HG03135 (cell line): ENCODE results near the gene CCDC78.
"Not testable (repeated sequence)": the region's sequence is repeated elsewhere in the genome, so short reads cannot be mapped to it uniquely, and the experiment has no call there.

Experiments
- ATAC-seq: cut with Tn5 transposase; IDR thresholded peaks from one replicate; pipeline ENCODE4 v1.9.1; 2021; ENCODE audit warnings: mild to moderate bottlenecking, moderate library complexity; ENCODE audit not compliant: unreplicated experiment

CCDC78 gene

GRCh38 chr16:694863-695354 lies 31.3 kb downstream of the CCDC78 start:
- ATAC-seq, result no peak

DNA sequence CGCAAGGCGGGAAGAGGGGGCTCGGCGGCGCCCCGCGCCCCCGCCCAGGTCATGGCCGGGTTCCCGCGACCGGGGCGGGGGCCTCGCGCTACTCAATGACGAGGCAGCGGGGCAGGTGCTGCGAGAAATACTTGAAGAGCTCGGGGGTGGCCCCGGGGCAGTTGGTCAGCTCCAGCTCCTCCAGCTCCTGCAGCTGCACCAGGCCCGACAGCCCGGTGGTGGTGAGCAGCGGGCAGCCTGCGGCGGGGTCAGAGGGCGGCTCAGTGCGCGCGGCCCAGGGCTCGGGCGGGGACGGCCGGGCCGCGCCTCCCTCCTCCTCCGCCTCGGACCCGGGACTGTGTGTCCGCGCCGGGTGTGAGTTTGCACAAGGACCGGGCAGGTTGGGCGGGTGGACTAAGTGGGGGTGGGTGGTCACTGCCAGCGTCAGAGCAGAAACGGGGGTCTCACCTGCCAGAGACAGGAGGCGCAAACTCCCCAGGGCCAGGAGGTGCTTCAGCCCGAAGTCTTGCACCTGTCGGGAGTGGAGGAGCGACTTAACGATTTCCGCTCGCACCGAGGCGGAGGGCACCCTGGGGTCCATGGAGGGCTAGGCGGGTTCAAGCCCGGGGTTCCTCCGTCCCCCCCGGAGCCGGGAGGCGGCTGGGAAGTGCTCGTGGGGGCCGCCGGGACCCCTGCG lies 31.9 kb downstream of the CCDC78 start:
- no peak for ATAC-seq

- no peak for ATAC-seq
Measured at GRCh38 chr16:693766-694165, 32.5 kb downstream of the CCDC78 start.

DNA sequence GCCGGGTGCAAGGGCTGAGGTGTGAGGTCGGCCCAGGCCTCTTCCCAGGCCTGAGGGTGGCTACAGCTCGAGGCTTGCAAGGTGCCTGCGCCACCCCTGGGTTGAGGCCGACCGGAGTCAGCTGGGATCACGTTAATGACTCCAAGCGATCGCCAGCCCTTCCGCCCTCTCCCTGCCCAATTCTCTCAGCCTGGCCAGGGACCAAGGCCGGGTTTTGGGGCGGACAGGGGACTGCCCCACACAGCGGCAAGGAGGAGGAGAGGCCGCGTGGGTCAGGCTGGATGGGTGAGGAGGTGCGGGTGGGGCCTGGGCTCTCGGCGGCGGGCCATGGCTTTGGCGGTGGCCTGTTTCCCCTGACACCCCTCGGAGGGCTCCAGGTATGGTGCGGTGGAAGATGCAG lies 32.9 kb downstream of the CCDC78 start:
- ATAC-seq, result no peak

DNA sequence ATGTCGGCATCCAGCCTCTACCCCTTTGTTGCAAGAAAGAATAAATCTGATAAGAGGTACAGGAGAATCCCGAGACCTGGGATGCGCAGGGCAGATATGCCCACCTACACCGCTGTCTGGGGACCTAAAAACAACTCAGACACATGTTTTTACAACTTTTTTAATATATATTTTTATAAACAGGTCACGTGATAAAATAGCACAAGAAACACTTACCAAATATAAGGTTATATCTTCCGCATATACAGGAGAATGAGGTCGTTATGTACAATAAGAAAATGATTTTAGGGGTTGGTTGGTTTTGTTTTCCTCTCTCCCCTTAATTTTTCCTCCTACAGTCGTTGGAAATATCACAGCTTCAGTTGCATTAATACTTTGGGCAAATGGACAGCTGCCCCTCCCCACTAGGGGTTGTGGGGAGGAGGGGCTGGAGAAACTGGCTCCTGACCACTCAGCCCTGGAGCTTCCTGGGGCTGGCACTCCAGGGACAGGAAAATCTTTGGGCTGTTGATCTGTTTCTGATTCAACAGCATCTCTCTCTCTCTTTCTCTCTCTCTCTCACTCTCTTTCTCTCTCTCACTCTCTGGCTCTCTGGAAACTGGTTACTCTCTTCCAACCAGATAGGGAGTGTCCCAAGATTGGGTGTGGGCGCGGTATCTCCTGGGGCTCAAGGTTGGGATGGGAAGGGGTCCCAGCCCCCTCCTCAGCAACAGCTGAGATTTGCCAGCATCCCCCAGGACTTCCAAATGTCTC lies 33.7 kb downstream of the CCDC78 start:
- no peak for ATAC-seq

DNA sequence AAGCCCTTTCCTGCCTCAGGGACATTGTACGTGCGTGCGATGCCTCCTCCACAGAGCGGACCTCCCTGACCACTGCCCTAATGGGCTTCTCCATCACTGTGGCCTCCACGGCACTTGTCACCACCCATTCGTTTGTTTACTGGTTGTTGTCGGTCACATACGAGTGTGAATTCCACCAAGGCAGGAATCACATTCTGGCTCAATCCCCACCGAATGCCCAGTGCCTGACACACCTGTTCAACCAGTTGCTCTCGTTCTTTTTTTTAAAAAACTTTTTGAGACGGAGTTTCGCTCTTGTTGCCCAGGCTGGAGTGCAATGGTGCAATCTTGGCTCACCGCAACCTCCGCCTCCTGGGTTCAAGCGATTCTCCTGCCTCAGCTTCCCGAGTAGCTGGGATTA lies 35.0 kb downstream of the CCDC78 start:
- not testable (repeated sequence) for ATAC-seq

DNA sequence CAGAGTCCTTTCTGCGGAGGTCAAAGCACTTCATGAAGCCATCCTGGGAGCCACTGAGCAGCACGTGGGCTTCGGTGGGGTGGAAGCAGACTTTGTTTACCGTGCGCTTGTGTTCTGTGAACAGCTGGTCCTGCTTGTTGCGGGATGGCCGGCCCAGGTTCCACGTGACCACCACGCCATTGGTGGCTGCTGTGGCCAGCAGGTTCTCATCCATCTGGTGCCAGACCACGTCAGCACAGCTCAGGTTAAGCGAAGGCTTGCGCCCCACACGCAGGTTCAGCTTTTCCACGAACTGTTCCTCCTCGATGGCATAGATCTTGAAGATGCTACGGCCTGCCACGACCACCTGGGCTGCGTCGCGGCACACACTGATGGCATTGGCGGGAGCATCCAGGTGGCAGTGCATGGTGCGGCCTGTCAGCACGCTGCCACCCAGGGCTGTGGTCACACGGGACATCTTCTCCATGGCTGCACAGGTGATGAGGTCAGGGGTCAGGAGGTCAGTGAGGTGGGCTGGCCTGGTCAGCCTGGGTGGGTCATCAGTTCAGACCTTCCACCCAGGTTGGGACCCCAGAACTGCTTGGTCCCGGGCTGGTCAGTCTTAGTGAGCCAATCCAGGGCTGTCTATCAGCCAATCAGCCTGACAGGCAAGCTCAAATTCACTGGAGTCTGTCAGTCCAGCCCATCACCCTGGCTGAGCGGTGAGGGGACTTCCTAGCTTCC lies 36.9 kb downstream of the CCDC78 start:
- ATAC-seq, result no peak

- no peak for ATAC-seq
Measured at GRCh38 chr16:687499-687898, 38.7 kb downstream of the CCDC78 start.

DNA sequence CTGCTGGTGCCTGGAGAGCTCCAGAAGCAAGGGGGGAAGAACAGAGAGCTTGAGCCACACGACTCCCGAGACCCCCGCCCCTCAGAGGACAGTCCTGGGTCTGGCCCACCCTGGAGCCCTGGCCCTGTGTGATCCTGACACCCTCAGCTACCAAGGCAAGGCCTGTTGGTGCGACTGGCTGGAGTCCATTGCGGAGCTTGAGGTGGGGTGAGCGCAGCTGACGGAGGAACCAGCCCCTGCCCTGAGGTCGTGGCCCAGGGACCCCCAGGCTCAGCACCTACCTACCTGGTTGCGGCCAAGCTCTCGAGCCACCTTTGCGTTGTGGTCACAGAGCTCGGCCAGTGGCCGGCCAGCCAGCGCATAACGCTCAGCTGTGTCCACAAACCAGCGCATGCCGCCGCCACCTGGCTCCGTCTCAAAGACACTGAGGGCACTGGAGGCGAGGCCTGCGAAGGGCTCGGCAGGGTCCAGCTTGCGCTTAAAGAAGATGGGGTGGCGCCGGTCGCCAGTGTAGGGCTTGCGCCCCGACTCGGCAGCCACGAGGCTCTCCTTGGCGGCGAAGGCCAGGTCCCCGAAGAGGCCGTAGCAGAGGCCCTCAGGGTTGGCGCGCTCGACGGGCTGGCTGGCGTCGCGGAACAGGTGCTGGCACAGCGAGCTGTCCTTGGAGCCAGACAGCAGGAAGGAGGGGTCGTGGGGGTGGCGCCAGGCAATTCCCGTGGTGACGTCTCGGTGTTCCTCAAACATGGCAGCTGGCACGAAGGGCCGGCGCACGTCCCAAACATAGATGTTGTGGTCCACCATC lies 39.6 kb downstream of the CCDC78 start:
- no peak for ATAC-seq

DNA sequence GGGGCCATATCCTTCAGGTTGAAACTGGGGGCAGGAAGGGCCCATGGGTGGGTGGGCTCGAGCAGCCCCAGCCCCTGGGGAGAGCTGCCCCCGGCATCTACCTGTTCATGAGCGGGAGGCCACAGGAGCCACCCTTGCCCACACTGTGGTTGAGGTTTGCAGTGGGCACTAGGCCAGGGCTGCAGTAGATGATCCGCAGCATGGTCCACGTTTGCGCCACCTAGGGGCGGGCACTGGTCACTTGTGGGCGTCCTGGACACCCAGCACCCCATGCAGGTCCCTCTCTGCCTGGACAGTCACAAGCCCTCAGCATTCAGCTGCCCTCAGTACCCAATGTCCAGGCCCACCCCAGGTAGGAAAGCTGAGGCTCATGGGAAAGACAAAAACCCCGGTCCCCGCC lies 40.3 kb downstream of the CCDC78 start:
- no peak for ATAC-seq

DNA sequence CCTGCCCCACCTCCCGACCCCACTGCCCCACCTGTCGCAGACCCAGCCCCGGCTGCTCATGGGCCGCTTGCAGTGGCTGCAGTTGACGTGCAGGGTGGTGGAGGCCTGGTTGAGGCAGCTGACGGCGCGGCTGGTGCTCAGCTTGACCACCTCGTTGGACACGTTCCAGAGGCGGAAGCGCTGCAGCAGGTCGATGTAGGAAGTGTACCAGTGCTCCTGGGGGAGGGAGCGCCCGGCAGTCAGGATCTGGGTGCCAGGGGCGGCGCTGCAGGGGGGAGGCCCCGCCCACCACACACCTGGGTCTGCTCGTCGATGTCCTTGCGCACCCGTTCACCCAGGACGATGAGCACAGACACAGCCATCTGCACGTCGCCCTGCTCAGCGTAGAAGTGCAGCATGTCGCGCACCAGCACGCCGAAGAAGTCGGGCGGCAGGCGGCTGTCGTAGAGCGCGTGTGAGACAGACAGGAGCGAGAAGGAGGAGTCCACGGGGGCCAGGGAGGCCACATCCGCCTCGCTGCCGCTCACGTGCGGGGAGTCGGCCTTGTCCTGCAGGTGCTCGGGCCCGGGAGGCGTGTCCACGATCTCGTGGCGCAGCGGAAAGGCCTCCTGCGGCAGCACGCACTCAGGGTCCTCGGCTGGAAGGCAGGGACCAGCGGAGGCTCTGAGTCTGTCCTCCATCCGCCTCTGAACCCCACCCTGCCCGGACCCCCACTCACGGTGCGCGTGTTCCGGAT lies 41.1 kb downstream of the CCDC78 start:
- no peak for ATAC-seq

GRCh38 chr16:684071-684794 lies 42.0 kb downstream of the CCDC78 start, which contains the start of gene JMJD8:
Gene JMJD8, minus strand, starts transcription at chr16:684334. Its CDS starts 15 bp downstream, at chr16:684319.
- peak; percentile 55 for ATAC-seq

DNA sequence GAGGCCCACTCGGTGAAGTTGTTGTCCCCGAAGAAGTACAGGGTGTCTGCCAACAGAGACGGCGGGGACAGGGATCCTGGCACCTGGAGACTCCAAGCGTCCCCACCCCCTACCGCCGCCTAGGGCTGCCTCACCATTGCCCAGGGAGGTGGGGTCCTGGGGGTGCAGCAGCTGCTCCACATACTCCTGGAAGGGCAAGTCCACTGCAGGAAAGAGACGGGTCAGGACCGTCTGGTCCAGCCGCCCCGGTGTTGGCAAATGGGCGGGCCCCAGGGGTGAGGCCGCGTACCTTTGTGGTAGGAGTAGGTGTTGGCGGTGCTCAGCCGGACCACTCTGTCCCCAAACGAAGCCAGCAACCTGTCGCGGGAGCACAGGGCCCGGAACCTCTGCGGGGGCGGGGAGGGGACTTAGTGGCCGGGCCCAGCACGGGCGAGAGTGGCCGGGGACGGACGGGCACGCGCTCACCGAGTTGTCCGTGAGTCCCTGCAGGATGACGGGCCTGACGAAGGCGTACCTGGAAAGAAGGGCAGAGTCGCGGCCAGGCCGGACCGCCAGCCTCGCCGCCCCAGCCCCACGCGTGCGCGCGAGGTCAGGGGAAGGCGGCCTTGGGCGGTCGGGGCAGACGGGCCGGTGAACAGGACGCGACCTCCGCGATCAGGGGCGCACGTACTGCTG lies 42.7 kb downstream of the CCDC78 start:
- ATAC-seq, result peak; percentile 4

- no peak for ATAC-seq
Measured at GRCh38 chr16:682493-683395, 43.5 kb downstream of the CCDC78 start.

DNA sequence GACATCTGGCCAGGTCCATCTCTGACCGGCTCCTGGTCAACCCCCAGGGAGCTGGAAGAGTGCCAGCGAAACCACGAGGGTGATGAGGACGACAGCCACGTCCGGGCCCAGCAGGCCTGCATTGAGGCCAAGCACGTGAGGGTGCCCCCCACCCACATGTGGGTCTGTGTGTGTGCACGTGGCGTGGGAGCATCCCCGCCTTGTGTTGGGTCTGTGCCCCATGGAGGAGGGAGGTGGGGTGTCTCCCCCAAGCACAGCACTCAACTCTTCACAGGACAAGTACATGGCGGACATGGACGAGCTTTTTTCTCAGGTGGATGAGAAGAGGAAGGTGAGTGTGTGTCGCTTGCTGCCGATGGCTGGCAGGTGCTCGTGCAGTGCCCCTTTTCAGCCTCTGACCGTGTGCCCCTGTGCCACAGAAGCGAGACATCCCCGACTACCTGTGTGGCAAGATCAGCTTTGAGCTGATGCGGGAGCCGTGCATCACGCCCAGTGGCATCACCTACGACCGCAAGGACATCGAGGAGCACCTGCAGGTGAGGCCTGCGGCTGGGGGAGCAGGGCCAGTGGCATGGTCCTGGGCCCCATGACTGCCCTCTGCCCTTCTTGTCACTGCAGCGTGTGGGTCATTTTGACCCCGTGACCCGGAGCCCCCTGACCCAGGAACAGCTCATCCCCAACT lies 44.4 kb downstream of the CCDC78 start:
- no peak for ATAC-seq

DNA sequence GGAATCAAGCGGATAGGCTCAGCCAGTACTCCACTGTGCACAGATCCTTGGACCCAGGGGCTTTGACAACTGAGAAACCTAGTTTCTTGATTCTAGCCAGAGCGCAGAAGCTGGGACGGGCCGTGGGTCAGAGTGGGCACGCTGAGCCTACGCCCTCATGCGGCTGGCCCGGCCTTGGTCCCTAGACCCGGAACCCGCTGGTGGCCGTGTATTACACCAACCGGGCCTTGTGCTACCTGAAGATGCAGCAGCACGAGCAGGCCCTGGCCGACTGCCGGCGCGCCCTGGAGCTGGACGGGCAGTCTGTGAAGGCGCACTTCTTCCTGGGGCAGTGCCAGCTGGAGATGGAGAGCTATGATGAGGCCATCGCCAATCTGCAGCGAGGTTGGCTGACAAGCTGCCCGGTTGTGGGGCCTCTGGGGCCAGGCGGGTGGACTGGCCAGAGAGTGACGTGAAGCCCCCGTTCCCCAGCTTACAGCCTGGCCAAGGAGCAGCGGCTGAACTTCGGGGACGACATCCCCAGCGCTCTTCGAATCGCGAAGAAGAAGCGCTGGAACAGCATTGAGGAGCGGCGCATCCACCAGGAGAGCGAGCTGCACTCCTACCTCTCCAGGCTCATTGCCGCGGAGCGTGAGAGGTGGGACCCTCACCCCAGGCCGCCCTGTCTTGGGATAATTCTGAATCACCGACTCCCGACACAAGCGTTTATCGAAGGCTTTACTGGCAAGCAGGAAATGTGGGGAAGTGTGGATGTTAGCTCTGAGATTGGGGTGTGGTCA lies 45.1 kb downstream of the CCDC78 start:
- ATAC-seq, result no peak

- no peak for ATAC-seq
Measured at GRCh38 chr16:680625-680945, 45.7 kb downstream of the CCDC78 start.
